Ovary (tissue), 3 donors: ENCODE results near the gene GALNTL6.

Experiments
- CTCF ChIP-seq, 3 donors: fragments of 450-650 bp in 2 of 3; fragments of 200-600 bp in 1 of 3; IDR thresholded peaks; one replicate each; pipeline versions ENCODE4 v1.5.1 to v1.8.0; 2016 to 2022; ENCODE audit warnings: antibody characterized with exemption in 3 of 3, mild to moderate bottlenecking in 1 of 3
- EP300 ChIP-seq: sonication (generic); formaldehyde crosslinking; IDR thresholded peaks from one replicate; pipeline ENCODE4 v1.6.1; 2017; ENCODE audit warnings: antibody characterized with exemption
- POLR2A ChIP-seq: fragments of 450-650 bp; IDR thresholded peaks from one replicate; pipeline ENCODE4 v1.6.1; 2017; ENCODE audit warnings: antibody characterized with exemption, mild to moderate bottlenecking, moderate library complexity
- donor health status: DM: no; HTN: no; CAD: no.

- TF ChIP-seq CTCF (IDR thresholded peaks at IDR 0.05), result no peak
- no peak for TF ChIP-seq POLR2A
- TF ChIP-seq EP300, result no peak
Observed at GRCh38 chr4:171785388-171785787, 27.8 kb upstream of the GALNTL6 start.
